ENCODE measurements around the gene VGF.

The VGF gene

DNA sequence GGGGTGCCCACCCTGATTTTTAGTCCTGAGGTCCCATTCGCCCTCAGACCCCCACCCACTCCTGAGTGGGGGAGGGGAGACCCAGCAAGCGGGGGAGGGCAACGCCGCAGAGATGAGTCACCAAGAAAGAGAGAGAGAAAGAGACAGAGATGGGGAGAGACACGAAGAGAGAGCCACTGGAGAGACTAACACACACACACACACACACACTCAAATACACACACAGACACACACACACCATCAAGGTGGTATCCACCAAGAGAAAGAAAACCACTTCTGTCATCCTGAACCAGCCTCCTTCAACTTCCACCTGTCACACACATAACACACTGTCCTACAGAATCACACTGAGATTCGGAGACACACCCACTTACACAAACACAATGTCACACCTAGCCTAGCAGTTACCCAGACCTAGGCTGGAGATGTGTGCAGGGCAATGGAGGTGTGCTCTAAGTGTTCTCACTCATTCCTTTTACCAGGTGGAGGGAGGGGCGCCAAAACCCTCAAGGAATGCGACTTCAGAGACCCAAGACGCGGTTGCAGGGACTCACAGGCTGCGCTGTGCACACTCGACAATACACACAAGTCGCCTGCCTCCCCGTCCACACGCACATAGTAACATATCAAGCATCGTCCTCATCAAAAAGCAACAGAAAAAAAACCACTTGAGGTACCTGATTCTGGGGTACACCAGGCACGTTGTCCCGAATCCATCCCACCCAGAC is 3.9 kb upstream of the VGF start (continued):
- TF ChIP-seq, protein P1, sequence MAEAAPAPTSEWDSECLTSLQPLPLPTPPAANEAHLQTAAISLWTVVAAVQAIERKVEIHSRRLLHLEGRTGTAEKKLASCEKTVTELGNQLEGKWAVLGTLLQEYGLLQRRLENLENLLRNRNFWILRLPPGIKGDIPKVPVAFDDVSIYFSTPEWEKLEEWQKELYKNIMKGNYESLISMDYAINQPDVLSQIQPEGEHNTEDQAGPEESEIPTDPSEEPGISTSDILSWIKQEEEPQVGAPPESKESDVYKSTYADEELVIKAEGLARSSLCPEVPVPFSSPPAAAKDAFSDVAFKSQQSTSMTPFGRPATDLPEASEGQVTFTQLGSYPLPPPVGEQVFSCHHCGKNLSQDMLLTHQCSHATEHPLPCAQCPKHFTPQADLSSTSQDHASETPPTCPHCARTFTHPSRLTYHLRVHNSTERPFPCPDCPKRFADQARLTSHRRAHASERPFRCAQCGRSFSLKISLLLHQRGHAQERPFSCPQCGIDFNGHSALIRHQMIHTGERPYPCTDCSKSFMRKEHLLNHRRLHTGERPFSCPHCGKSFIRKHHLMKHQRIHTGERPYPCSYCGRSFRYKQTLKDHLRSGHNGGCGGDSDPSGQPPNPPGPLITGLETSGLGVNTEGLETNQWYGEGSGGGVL (tag by site-specific recombination; IDR thresholded peaks at IDR 0.05), result peak; percentile 84
- TF ChIP-seq YY1 (tag by site-specific recombination; IDR thresholded peaks at IDR 0.05), result no peak
- peak; percentile 14; the same call in 1 of the 2 replicates for TF ChIP-seq PRDM4 (tag by site-specific recombination; IDR thresholded peaks at IDR 0.05)
- peak; percentile 32; the same call in 1 of the 2 replicates for TF ChIP-seq KLF10 (tag by site-specific recombination; IDR thresholded peaks at IDR 0.05)
- no peak for TF ChIP-seq ZEB2 (tag by site-specific recombination; IDR thresholded peaks at IDR 0.05)
- TF ChIP-seq ZNF777 (tag by site-specific recombination; IDR thresholded peaks at IDR 0.05; ENCODE audit: borderline replicate concordance), result no peak
- TF ChIP-seq, protein P2, sequence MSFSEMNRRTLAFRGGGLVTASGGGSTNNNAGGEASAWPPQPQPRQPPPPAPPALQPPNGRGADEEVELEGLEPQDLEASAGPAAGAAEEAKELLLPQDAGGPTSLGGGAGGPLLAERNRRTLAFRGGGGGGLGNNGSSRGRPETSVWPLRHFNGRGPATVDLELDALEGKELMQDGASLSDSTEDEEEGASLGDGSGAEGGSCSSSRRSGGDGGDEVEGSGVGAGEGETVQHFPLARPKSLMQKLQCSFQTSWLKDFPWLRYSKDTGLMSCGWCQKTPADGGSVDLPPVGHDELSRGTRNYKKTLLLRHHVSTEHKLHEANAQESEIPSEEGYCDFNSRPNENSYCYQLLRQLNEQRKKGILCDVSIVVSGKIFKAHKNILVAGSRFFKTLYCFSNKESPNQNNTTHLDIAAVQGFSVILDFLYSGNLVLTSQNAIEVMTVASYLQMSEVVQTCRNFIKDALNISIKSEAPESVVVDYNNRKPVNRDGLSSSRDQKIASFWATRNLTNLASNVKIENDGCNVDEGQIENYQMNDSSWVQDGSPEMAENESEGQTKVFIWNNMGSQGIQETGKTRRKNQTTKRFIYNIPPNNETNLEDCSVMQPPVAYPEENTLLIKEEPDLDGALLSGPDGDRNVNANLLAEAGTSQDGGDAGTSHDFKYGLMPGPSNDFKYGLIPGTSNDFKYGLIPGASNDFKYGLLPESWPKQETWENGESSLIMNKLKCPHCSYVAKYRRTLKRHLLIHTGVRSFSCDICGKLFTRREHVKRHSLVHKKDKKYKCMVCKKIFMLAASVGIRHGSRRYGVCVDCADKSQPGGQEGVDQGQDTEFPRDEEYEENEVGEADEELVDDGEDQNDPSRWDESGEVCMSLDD (tag by site-specific recombination; IDR thresholded peaks at IDR 0.05), result peak; percentile 65
- peak; percentile 25; the same call in 1 of the 2 replicates for TF ChIP-seq ZNF843 (tag by site-specific recombination; IDR thresholded peaks at IDR 0.05)
- TF ChIP-seq SP7 (tag by site-specific recombination; IDR thresholded peaks at IDR 0.05), result peak; percentile 74
- no peak for TF ChIP-seq HOXC10 (CRISPR knock-in tag; IDR thresholded peaks at IDR 0.05)
- TF ChIP-seq, protein P3, sequence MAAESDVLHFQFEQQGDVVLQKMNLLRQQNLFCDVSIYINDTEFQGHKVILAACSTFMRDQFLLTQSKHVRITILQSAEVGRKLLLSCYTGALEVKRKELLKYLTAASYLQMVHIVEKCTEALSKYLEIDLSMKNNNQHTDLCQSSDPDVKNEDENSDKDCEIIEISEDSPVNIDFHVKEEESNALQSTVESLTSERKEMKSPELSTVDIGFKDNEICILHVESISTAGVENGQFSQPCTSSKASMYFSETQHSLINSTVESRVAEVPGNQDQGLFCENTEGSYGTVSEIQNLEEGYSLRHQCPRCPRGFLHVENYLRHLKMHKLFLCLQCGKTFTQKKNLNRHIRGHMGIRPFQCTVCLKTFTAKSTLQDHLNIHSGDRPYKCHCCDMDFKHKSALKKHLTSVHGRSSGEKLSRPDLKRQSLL (tag by site-specific recombination; IDR thresholded peaks at IDR 0.05), result no peak
- TF ChIP-seq ZIC2 (tag by site-specific recombination; IDR thresholded peaks at IDR 0.05), result no peak; the same call in 1 of the 2 replicates
- TF ChIP-seq ZNF24 (tag by site-specific recombination; IDR thresholded peaks at IDR 0.05), result no peak; the same call in 1 of the 2 replicates
- no peak for TF ChIP-seq PRDM2 (tag by site-specific recombination; IDR thresholded peaks at IDR 0.05; ENCODE audit: borderline replicate concordance)
- TF ChIP-seq OVOL3 (tag by site-specific recombination; IDR thresholded peaks at IDR 0.05), result no peak
- TF ChIP-seq, protein P4, sequence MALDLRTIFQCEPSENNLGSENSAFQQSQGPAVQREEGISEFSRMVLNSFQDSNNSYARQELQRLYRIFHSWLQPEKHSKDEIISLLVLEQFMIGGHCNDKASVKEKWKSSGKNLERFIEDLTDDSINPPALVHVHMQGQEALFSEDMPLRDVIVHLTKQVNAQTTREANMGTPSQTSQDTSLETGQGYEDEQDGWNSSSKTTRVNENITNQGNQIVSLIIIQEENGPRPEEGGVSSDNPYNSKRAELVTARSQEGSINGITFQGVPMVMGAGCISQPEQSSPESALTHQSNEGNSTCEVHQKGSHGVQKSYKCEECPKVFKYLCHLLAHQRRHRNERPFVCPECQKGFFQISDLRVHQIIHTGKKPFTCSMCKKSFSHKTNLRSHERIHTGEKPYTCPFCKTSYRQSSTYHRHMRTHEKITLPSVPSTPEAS (tag by site-specific recombination; IDR thresholded peaks at IDR 0.05), result peak; percentile 91
- TF ChIP-seq KLF9 (tag by site-specific recombination; IDR thresholded peaks at IDR 0.05; ENCODE audit: low read depth), result peak; percentile 93
- TF ChIP-seq REPIN1 (tag by site-specific recombination; IDR thresholded peaks at IDR 0.05; ENCODE audit: low read depth), result no peak
- no peak for TF ChIP-seq MEIS1 (CRISPR knock-in tag; IDR thresholded peaks at IDR 0.05; ENCODE audit: borderline replicate concordance)
- no peak for TF ChIP-seq ZNF830 (tag by site-specific recombination; IDR thresholded peaks at IDR 0.05; ENCODE audit: low read depth)
- TF ChIP-seq SCRT1 (tag by site-specific recombination; IDR thresholded peaks at IDR 0.05; ENCODE audit: borderline replicate concordance), result no peak
- peak; percentile 56 for TF ChIP-seq ZNF324 (tag by site-specific recombination; IDR thresholded peaks at IDR 0.05)
- no peak for TF ChIP-seq YY2 (tag by site-specific recombination; IDR thresholded peaks at IDR 0.05)
- TF ChIP-seq ZNF292 (tag by site-specific recombination; IDR thresholded peaks at IDR 0.05; ENCODE audit: borderline replicate concordance, low read depth), result no peak

Measured in HEK293 (cell line).